Keratinocyte (primary cell): ENCODE measurements around the gene NDUFB6. TPM values are rescaled to one million over a fixed set of nuclear protein-coding genes. Genes with fewer than 3 reads are reported as not detected.
A peak's percentile ranks its signal among the peaks of the same experiment; 100 is the strongest.

Source experiments
- DNase-seq: peaks from one replicate; pipeline ENCODE4 v3.0.0-alpha.2; 2011; ENCODE audit warnings: low read depth, missing footprints, low spot score
- FAIRE-seq: peaks from 2 replicates; lab custom pipeline; 2011; peaks lifted over from hg19 to GRCh38; lab: Jason Lieb, UNC
- H2AFZ ChIP-seq: 2 replicates; pipeline ENCODE4 v1.6.0; 2012; ENCODE audit warnings: low read length, control low read depth, inconsistent platforms; ENCODE audit not compliant: control insufficient read depth
- H3K27ac ChIP-seq: 2 replicates; pipeline ENCODE4 v1.5.1; 2011; ENCODE audit warnings: low read length; ENCODE audit not compliant: control insufficient read depth, insufficient read depth
- H3K27me3 ChIP-seq: 3 replicates; pipeline ENCODE4 v1.6.0; 2011; ENCODE audit warnings: low read length; ENCODE audit not compliant: control insufficient read depth, insufficient read depth; ENCODE audit errors: extremely low read depth
- H3K36me3 ChIP-seq, 2 experiments: 2 replicates in 1 of 2; 3 replicates in 1 of 2; pipeline ENCODE4 v1.5.1; 2011; ENCODE audit warnings: low read length in 2 of 2, mild to moderate bottlenecking in 1 of 2; ENCODE audit not compliant: control insufficient read depth in 2 of 2, insufficient read depth in 2 of 2; ENCODE audit errors: extremely low read depth in 1 of 2
- H3K4me1 ChIP-seq: 3 replicates; pipeline ENCODE4 v1.5.1; 2011; ENCODE audit warnings: low read length; ENCODE audit not compliant: control insufficient read depth, insufficient read depth; ENCODE audit errors: extremely low read depth
- H3K4me2 ChIP-seq: 3 replicates; pipeline ENCODE4 v1.6.0; 2011; ENCODE audit warnings: low read depth, low read length; ENCODE audit not compliant: control insufficient read depth, insufficient read depth; ENCODE audit errors: extremely low read depth
- H3K4me3 ChIP-seq, 3 experiments: fragments of 200-600 bp in 1 of 3; sonication (generic) in 1 of 3; 2 replicates in 2 of 3; 3 replicates in 1 of 3; pipeline ENCODE4 v1.5.1; 2011 to 2016; ENCODE audit warnings: low read length in 3 of 3, mild to moderate bottlenecking in 3 of 3, control low read depth in 2 of 3, inconsistent platforms in 1 of 3, low read depth in 1 of 3, mixed read lengths in 1 of 3, mixed run types in 1 of 3, moderate library complexity in 1 of 3; ENCODE audit not compliant: control insufficient read depth in 2 of 3, insufficient read depth in 2 of 3; ENCODE audit errors: extremely low read depth in 1 of 3
- H3K79me2 ChIP-seq: 2 replicates; pipeline ENCODE4 v1.6.0; 2012; ENCODE audit warnings: low read length; ENCODE audit not compliant: control insufficient read depth, insufficient read depth
- H3K9ac ChIP-seq: 3 replicates; pipeline ENCODE4 v1.6.0; 2011; ENCODE audit warnings: low read length; ENCODE audit not compliant: control insufficient read depth, insufficient read depth; ENCODE audit errors: extremely low read depth
- H3K9me1 ChIP-seq: 3 replicates; pipeline ENCODE4 v1.6.0; 2011; ENCODE audit warnings: low read length; ENCODE audit not compliant: control insufficient read depth, insufficient read depth; ENCODE audit errors: extremely low read depth
- H3K9me3 ChIP-seq: 2 replicates; pipeline ENCODE4 v1.5.1; 2012; ENCODE audit warnings: low read depth, low read length; ENCODE audit not compliant: control insufficient read depth
- H4K20me1 ChIP-seq: 3 replicates; pipeline ENCODE4 v1.6.0; 2011; ENCODE audit warnings: low read length; ENCODE audit not compliant: control insufficient read depth, insufficient read depth; ENCODE audit errors: extremely low read depth
- EZH2 ChIP-seq: IDR thresholded peaks from one replicate; pipeline ENCODE4 v1.6.1; 2012; ENCODE audit warnings: inconsistent platforms, mild to moderate bottlenecking, low read length, moderate library complexity
- dilution Hi-C: fragments of 300-500 bp; cut with MboI; formaldehyde crosslinking; loops from one replicate; pipeline ENCODE4 v1.7.0; 2020; ENCODE audit warnings: low sequenced_read_pairs; ENCODE audit not compliant: extremely low pct_ligation_motif_present
- polyA plus RNA-seq, 5 experiments: library from polyadenylated mRNA; depleted of rRNA in 3 of 5; stranded (reverse) in 3 of 5; stranded (forward) in 1 of 5; unstranded in 1 of 5; fragments of >200 nt; gene quantifications; 1 replicate in 1 of 5; 2 replicates in 3 of 5; 3 replicates in 1 of 5; pipeline versions ENCODE4 v1.2.1 to v1.2.3, GENCODE V29; 2011 to 2012; ENCODE audit warnings: missing spikeins in 2 of 5, low read depth in 1 of 5, low replicate concordance in 1 of 5
- TF ChIP-seq, protein P1 (sequence below), 3 experiments: IDR thresholded peaks in 1 of 3; conservative IDR thresholded peaks in 1 of 3; optimal IDR thresholded peaks in 1 of 3; 2 replicates in 2 of 3; 3 replicates in 1 of 3; pipeline versions ENCODE3 to v1.5.1; 2011; ENCODE audit warnings: low read length in 3 of 3, mild to moderate bottlenecking in 3 of 3, moderate library complexity in 2 of 3, control low read depth in 1 of 3, inconsistent platforms in 1 of 3; ENCODE audit not compliant: insufficient read depth in 2 of 3; ENCODE audit errors: extremely low read depth in 1 of 3

The NDUFB6 gene
- polyA plus RNA-seq, 1 donor (not counting 4 experiments of a cell fraction or from before 2014, with no cell fraction given): 67.0 TPM

DNA sequence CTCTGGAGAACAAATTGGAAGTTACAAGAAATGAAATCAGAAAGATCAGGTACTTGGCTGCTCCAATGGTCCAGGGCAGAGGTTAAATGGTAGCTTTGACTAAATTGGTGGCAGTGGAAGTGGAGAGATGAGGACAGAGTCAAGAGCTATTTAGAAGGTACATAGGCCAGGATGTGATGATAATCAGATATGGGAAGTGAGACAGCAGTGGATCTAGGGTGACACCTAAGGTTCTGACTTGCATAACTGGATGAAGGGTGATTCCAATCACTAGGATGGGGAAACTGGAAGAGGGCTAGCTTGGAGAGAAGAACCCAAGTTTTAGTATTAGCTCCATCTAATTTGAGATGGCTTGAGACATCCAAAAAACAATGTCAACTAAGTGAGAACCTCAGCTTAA, 24.0 kb upstream of the NDUFB6 start:
- Histone ChIP-seq H3K79me2 (no peaks in the 10 kb centered on the region), H3K27me3 (peaks cover 4% of the 10 kb centered on the region), H3K4me3 (no peak overlapping the region), H2AFZ (no peak overlapping the region), H3K27ac (no peak overlapping the region), H4K20me1 (no peaks in the 10 kb centered on the region), H3K36me3 (no peaks in the 10 kb centered on the region), H3K9me1 (no peaks in the 10 kb centered on the region), H3K9ac (no peak overlapping the region), H3K4me1 (no peaks in the 10 kb centered on the region), H3K4me2 (no peak overlapping the region), H3K9me3 (no peaks in the 10 kb centered on the region)
- no peak for DNase-seq
- dilution Hi-C loops: no loop called here
- TF ChIP-seq, protein P1, sequence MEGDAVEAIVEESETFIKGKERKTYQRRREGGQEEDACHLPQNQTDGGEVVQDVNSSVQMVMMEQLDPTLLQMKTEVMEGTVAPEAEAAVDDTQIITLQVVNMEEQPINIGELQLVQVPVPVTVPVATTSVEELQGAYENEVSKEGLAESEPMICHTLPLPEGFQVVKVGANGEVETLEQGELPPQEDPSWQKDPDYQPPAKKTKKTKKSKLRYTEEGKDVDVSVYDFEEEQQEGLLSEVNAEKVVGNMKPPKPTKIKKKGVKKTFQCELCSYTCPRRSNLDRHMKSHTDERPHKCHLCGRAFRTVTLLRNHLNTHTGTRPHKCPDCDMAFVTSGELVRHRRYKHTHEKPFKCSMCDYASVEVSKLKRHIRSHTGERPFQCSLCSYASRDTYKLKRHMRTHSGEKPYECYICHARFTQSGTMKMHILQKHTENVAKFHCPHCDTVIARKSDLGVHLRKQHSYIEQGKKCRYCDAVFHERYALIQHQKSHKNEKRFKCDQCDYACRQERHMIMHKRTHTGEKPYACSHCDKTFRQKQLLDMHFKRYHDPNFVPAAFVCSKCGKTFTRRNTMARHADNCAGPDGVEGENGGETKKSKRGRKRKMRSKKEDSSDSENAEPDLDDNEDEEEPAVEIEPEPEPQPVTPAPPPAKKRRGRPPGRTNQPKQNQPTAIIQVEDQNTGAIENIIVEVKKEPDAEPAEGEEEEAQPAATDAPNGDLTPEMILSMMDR (optimal IDR thresholded peaks at IDR 0.05 in 1 of 3, IDR thresholded peaks at IDR 0.05 in 1 of 3, conservative IDR thresholded peaks at IDR 0.05 in 1 of 3; ENCODE audit: extremely low read depth in 1 of 3, insufficient read depth in 2 of 3, low read length in 3 of 3): no peak
- no peak for TF ChIP-seq EZH2
- no peak for FAIRE-seq

DNA sequence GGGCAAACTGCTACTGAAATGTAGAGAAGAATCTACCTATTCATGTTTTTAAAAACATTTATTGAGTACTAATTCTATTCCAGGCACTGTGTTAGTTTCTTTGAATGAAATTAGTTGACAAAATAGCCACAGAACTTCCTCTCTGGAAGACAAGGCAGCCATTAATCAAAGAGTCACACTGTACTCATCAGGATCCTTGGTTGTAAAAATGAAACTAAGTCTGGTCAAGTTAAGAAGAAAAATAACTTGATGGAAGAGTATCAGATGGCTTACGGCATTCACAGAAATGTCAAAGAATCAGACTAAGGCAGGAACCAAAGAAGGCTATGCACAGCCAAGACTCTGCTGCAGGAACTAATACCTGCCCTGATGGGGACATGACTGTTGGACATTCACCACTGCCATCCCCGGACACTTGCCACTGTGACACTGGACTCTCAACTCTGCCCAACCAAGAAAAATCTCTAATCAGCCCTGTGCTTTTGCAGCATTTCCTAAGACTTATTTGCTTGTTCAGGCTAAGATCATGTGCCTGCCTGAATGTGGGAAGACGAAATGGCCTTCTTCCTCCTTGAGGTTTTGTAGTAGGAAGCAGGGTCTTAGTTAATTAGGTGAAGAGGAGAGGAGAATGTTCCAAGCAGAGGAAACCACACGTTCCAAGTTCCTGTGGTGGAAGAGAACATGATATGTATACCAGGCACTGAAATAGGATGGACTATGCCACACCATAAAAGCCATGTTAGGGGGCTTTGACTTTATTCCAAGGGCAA, 23.3 kb upstream of the NDUFB6 start:
- FAIRE-seq: peak; percentile 23

More for the DNA sequence above, 23.3 kb upstream of the NDUFB6 start:
- no peaks in the 10 kb centered on the region for H3K36me3 ChIP-seq
- TF ChIP-seq EZH2: no peak
- TF ChIP-seq, protein P1 (optimal IDR thresholded peaks at IDR 0.05 in 1 of 3, IDR thresholded peaks at IDR 0.05 in 1 of 3, conservative IDR thresholded peaks at IDR 0.05 in 1 of 3; ENCODE audit: extremely low read depth in 1 of 3, insufficient read depth in 2 of 3, low read length in 3 of 3): no peak
- H2AFZ ChIP-seq: no peak overlapping the region
- H3K27ac ChIP-seq: no peak overlapping the region
- no peaks in the 10 kb centered on the region for H3K9me3 ChIP-seq
- H3K27me3 ChIP-seq: peaks cover 4% of the 10 kb centered on the region
- dilution Hi-C loops: no loop called here
- no peaks in the 10 kb centered on the region for H4K20me1 ChIP-seq
- no peaks in the 10 kb centered on the region for H3K79me2 ChIP-seq
- peaks cover under 1% of the 10 kb centered on the region for H3K4me1 ChIP-seq
- no peak overlapping the region for H3K9ac ChIP-seq
- no peak for DNase-seq
- no peaks in the 10 kb centered on the region for H3K9me1 ChIP-seq
- H3K4me2 ChIP-seq: no peak overlapping the region
- H3K4me3 ChIP-seq: no peak overlapping the region
